ENCODE results near the gene HAND2. TPM values are rescaled to one million over a fixed set of nuclear protein-coding genes. Genes with fewer than 3 reads are reported as not detected.
A peak's percentile ranks its signal among the peaks of the same experiment; 100 is the strongest.

The HAND2 gene
- total and polyA plus RNA-seq, 2 of the 13 experiments (the other 11 are each of a cell fraction or from before 2014, with no cell fraction given): not detected

- ChIA-PET POLR2A (no interaction called here), CTCF (ENCODE audit: low intra/inter-chr PET ratio, low total read pairs) (no interaction called here)
- no peak for ATAC-seq
These were observed 16.7 kb upstream of the HAND2 start for GRCh38 chr4:173546776-173547175.

GRCh38 chr4:173545440-173545839, 15.4 kb upstream of the HAND2 start:
- no peak for FAIRE-seq
- H4K20me1 ChIP-seq (ENCODE audit: insufficient read depth, low read length): no peaks in the 10 kb centered on the region
- no peak overlapping the region for H3K9ac ChIP-seq (ENCODE audit: insufficient read depth, low read depth, low read length)
- ChIA-PET CTCF (ENCODE audit: low intra/inter-chr PET ratio, low total read pairs) (no interaction called here), POLR2A (no interaction called here)
- ATAC-seq: no peak
- H2AFZ ChIP-seq (ENCODE audit: low read length): no peak overlapping the region
- no peaks in the 10 kb centered on the region for H3K79me2 ChIP-seq (ENCODE audit: insufficient read depth, low read length)
- H3K9me3 ChIP-seq (ENCODE audit: low read length): no peaks in the 10 kb centered on the region
- DNase-seq (ENCODE audit: low spot score): no peak
- intact Hi-C loops (cut with micrococcal nuclease; ENCODE audit: unreplicated experiment): no loop called here
- no peak for TF ChIP-seq ZNF615 (CRISPR knock-in tag; IDR thresholded peaks at IDR 0.05; ENCODE audit: borderline replicate concordance)
- peak; percentile 70 for TF ChIP-seq MAFF (IDR thresholded peaks at IDR 0.05; ENCODE audit: low read depth, low read length)
- TF ChIP-seq ELK4 (CRISPR knock-in tag; IDR thresholded peaks at IDR 0.05; ENCODE audit: borderline replicate concordance): no peak
- TF ChIP-seq ZNF709 (CRISPR knock-in tag; IDR thresholded peaks at IDR 0.05): no peak
- TF ChIP-seq MAFK (conservative IDR thresholded peaks at IDR 0.05 in 1 of 2, IDR thresholded peaks at IDR 0.05 in 1 of 2; ENCODE audit: low read length in 2 of 2): peak; percentile 39 to 82; a peak in 3 of 4 replicates
- TF ChIP-seq MNT (IDR thresholded peaks at IDR 0.05): 0 out of 2 replicates have a peak, but pooled peaks have one; percentile 6
- TF ChIP-seq SMARCC2 (IDR thresholded peaks at IDR 0.05): no peak
- no peak for TF ChIP-seq FOXC1 (CRISPR knock-in tag; IDR thresholded peaks at IDR 0.05; ENCODE audit: borderline replicate concordance)
- no peaks in the 10 kb centered on the region for H3K36me3 ChIP-seq (replicated peaks in 1 of 2; ENCODE audit: control insufficient read depth in 1 of 2, insufficient read depth in 2 of 2, low read length in 2 of 2)
- peaks cover 1 to 3% of the 10 kb centered on the region in 2 experiments; a peak in 1 of 5 replicates for H3K27me3 ChIP-seq (ENCODE audit: control insufficient read depth in 1 of 2, insufficient read depth in 2 of 2, low read length in 2 of 2)
- H3K4me3 ChIP-seq (replicated peaks in 1 of 3; ENCODE audit: insufficient read depth in 1 of 3, low read depth in 2 of 3, low read length in 3 of 3): no peak overlapping the region
- no peaks in the 10 kb centered on the region for H3K4me1 ChIP-seq (ENCODE audit: insufficient read depth, low read length)
- H3K27ac ChIP-seq (ENCODE audit: extremely low read length, insufficient read depth, low read length): no peak overlapping the region
- 2% methylated on average over 2 of the region's 2 CpGs for WGBS (ENCODE audit: low lambda C conversion rate)
- BruUV-seq (replicated peaks): no TSS peak
- H3K4me2 ChIP-seq (ENCODE audit: low read depth, low read length): no peak overlapping the region
- in situ Hi-C loops (cut with HindIII; ENCODE audit: extremely low pct_ligation_motif_present, low pct_unique_long_range_greater_than_20kb): no loop called here

More at GRCh38 chr4:173546776-173547175, 16.7 kb upstream of the HAND2 start:
- no peak overlapping the region for H3K4me3 ChIP-seq (replicated peaks in 1 of 3; ENCODE audit: insufficient read depth in 1 of 3, low read depth in 2 of 3, low read length in 3 of 3)
- peaks cover 1 to 3% of the 10 kb centered on the region in 2 experiments; a peak in 1 of 5 replicates for H3K27me3 ChIP-seq (ENCODE audit: control insufficient read depth in 1 of 2, insufficient read depth in 2 of 2, low read length in 2 of 2)
- 2% methylated on average over 2 of the region's 2 CpGs for WGBS (ENCODE audit: low lambda C conversion rate)
- in situ Hi-C loops (cut with HindIII; ENCODE audit: extremely low pct_ligation_motif_present, low pct_unique_long_range_greater_than_20kb): no loop called here
- no peaks in the 10 kb centered on the region for H4K20me1 ChIP-seq (ENCODE audit: insufficient read depth, low read length)
- H3K4me1 ChIP-seq (ENCODE audit: insufficient read depth, low read length): no peaks in the 10 kb centered on the region
- no peak for FAIRE-seq
- no peaks in the 10 kb centered on the region for H3K79me2 ChIP-seq (ENCODE audit: insufficient read depth, low read length)
- H3K27ac ChIP-seq (ENCODE audit: extremely low read length, insufficient read depth, low read length): no peak overlapping the region
- no TSS peak for BruUV-seq (replicated peaks)
- no peaks in the 10 kb centered on the region for H3K36me3 ChIP-seq (replicated peaks in 1 of 2; ENCODE audit: control insufficient read depth in 1 of 2, insufficient read depth in 2 of 2, low read length in 2 of 2)
- no peak for DNase-seq (ENCODE audit: low spot score)
- TF ChIP-seq GABPA (IDR thresholded peaks at IDR 0.05; ENCODE audit: low read depth, low read length): no peak
- TF ChIP-seq GABPA (CRISPR knock-in tag; IDR thresholded peaks at IDR 0.05; ENCODE audit: low read depth): no peak
- no peak for TF ChIP-seq ZNF350 (CRISPR knock-in tag; IDR thresholded peaks at IDR 0.05; ENCODE audit: borderline replicate concordance, low read depth)
- TF ChIP-seq ZBTB3 (CRISPR knock-in tag; IDR thresholded peaks at IDR 0.05; ENCODE audit: borderline replicate concordance, low read depth): no peak
- TF ChIP-seq ZNF225 (CRISPR knock-in tag; IDR thresholded peaks at IDR 0.05): no peak
- no peak for TF ChIP-seq IKZF4 (CRISPR knock-in tag; IDR thresholded peaks at IDR 0.05; ENCODE audit: borderline replicate concordance, low read depth, not compliant biosample characterization)
- TF ChIP-seq PHF21A (CRISPR knock-in tag; IDR thresholded peaks at IDR 0.05): no peak
- intact Hi-C loops (cut with micrococcal nuclease; ENCODE audit: unreplicated experiment): no loop called here
- H3K9me3 ChIP-seq (ENCODE audit: low read length): no peaks in the 10 kb centered on the region
- H3K4me2 ChIP-seq (ENCODE audit: low read depth, low read length): no peak overlapping the region
- no peak overlapping the region for H2AFZ ChIP-seq (ENCODE audit: low read length)
- no peak overlapping the region for H3K9ac ChIP-seq (ENCODE audit: insufficient read depth, low read depth, low read length)
